GM10266 (cell line): ENCODE results near the gene MRPL53.
A peak's percentile ranks its signal among the peaks of the same experiment; 100 is the strongest.

Source experiments
- DNase-seq: peaks from one replicate; pipeline ENCODE4 v3.0.0; 2012; ENCODE audit errors: extremely low spot score
- TF ChIP-seq, protein P1 (sequence below): IDR thresholded peaks from 2 replicates; pipeline ENCODE4 v1.5.1; 2012; ENCODE audit warnings: mild to moderate bottlenecking, low read depth; ENCODE audit not compliant: control insufficient read depth, insufficient read depth; ENCODE audit errors: missing control alignments

Gene MRPL53

DNA sequence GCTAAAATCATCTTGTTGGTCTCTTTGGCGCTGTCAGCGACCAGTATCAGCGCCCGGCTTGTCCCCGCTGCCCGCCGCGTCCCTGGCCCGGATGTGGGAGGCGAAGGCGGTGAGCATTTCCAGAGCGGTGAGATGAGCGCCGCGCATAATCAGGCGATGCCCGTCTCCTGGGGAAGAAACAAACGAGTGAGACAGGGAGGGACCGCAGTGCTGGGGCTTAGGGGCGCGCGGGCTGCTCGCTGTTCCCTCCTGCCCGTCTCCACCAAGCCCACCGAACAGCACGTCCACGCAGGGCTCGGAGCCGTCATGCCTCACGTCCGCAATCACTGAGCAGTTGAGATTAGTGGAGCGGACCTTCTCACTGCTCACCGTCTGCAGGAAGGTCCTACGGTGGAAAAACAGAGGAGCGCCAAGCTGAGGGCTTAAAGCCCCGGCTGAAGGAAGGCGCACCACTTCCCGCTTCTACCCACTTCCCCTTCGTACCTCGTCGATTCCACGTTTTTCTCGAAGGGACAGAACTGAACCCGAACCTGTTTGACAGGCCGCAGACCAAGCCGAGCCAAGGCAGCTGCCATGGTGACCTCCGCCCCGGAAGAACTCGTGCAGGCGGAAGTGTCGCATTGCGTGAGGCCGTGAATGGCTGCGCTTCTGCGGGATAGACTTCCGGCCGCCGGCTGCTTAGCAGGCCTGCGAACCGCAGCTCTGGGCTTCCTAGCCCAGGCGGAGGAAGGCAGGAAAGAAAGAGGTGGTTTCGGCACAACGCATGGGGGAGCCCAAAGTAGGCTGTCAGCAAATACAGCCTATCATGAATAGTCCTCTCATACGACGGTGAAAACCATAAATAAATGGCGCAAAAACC, at the start of gene MRPL53:
TSS of gene MRPL53 (minus strand) at position 595 of the 859 bp plus-strand sequence. CDS start at position 575, 20 bp downstream.
- TF ChIP-seq, protein P1, sequence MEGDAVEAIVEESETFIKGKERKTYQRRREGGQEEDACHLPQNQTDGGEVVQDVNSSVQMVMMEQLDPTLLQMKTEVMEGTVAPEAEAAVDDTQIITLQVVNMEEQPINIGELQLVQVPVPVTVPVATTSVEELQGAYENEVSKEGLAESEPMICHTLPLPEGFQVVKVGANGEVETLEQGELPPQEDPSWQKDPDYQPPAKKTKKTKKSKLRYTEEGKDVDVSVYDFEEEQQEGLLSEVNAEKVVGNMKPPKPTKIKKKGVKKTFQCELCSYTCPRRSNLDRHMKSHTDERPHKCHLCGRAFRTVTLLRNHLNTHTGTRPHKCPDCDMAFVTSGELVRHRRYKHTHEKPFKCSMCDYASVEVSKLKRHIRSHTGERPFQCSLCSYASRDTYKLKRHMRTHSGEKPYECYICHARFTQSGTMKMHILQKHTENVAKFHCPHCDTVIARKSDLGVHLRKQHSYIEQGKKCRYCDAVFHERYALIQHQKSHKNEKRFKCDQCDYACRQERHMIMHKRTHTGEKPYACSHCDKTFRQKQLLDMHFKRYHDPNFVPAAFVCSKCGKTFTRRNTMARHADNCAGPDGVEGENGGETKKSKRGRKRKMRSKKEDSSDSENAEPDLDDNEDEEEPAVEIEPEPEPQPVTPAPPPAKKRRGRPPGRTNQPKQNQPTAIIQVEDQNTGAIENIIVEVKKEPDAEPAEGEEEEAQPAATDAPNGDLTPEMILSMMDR, result no peak
- peak; percentile 83 for DNase-seq

DNA sequence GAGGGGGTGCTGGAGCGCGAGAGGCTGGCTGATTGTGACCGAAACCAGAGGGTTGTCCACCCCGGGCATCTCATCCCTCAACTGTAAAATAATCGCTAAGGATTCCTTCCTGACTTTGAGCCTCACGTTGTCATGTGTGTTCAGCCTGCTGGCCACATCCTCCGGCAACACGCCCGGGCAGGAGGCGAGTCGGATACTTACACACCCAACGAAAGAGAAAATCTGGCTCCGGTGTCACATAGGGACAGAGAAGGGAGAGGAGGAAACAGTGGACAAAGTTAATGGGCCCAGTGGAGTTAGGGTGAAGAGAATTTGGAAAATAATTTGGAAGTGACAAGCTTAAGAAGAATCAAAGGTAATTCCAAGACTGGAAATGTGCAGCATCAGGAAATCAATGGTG, 44.2 kb upstream of the MRPL53 start:
- TF ChIP-seq, protein P1, result no peak
- no peak for DNase-seq

DNA sequence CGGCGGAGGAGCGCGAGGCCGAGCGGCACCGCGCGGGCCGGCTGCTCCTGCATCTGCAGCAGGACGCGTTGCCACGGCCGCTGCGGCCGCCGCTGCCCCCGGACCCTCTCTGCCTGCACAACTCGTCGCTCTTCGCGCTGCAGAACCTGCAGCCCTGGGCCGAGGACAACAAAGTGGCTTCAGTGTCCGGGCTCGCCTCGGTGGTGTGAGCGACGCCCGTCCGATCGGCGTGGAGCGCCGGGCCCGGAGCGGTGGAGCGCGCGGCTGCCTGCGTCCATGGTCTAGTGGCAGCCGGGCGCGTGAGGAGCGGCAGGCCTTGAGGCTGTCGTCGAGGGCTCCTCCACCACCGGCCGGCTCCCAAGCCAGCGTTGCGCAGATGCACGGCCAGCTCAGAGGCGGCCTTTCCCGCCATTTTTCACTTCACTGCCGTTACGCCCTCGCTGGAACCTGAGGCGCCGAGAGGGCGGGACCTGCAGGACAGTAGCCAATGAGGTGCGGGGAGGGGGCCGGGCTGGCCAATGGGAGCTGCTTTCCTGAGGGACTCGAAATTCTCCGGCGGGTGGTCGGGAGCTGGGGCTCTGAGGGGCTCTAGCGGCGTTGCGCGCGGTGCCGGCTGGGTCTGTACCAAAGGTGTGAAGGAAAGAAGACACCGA, 43.6 kb upstream of the MRPL53 start:
- TF ChIP-seq, protein P1, result no peak
- DNase-seq, result peak; percentile 92

DNA sequence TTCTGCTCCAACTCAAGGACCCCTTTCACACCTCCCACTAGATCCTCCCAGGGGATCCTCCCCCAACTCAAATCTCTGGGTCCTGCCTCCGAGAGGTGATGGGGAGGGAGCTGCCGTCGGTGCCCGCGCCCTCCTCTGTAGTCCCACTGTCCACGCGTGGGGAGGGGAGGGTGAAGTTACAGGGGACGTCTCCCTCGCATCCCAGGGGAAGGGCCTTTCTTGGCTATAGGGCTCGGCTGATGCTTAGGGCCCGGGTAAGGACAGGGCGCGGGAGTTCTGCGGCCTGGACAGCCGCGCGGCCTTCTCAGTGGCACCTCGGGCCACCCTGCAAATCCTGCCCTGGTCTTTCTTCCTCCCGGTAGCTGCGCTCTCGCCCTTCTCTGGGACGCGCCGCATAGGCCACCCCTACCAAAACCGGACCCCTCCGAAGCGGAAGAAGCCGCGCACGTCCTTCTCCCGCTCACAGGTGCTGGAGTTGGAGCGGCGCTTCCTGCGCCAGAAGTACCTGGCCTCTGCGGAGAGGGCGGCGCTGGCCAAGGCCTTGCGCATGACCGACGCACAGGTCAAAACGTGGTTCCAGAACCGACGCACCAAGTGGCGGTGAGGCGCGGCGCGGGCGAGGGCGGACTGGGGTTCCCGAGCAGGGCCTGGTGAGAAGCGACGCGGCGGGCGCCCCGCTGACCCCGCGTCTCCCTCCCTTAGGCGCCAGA, 42.9 kb upstream of the MRPL53 start:
- DNase-seq, result peak; percentile 38
- TF ChIP-seq, protein P1, result no peak

DNA sequence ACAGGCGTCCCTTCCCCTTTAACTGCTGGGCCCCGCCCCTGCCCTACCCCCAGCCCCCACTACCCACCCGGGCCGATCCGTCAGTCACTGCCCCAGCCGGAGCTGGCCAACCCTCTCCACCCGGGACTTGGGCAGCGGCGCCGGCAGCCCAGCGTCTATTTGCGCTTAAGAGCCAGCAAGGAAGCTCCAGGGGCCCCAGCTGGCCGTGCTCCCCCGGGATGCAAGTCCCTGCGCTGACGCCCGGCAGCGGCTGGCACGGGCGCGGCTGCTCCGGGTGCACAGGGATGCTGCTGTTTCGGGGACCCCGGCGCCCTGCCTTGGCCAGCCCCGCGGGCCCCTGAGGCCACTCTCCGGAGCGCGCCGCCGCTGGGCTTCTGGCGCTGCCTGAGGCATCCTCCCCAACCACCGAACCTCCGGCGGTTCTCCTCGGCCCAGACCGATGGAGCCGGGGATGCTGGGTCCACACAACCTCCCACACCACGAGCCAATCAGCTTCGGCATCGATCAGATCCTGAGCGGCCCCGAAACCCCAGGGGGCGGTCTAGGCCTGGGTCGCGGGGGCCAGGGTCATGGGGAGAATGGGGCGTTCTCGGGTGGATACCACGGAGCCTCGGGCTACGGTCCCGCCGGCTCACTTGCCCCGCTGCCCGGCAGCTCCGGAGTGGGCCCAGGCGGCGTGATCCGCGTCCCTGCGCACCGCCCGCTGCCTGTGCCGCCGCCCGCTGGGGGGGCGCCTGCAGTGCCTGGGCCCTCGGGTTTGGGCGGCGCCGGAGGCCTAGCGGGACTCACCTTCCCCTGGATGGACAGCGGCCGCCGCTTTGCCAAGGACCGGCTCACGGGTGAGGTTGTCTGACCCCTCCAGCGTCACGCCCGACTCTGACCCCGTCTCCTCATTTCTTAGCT, 42.1 kb upstream of the MRPL53 start, which contains the start of gene TLX2:
TSS of gene TLX2 (plus strand) at position 83 of the 903 bp plus-strand sequence. CDS start at position 440, 357 bp downstream.
- DNase-seq, result peak; percentile 46

More for the DNA sequence above, 42.1 kb upstream of the MRPL53 start, which contains the start of gene TLX2:
- TF ChIP-seq, protein P1, result no peak
